Measurements from ENCODE around the gene CLEC16A. TPM values are rescaled to one million over a fixed set of nuclear protein-coding genes. Genes with fewer than 3 reads are reported as not detected.

Gene CLEC16A
- total and polyA plus RNA-seq, 2 donors (not counting 1 experiment from before 2014, with no cell fraction given) = 21.9 to 79.5 TPM

- no peaks in the 10 kb centered on the region for H3K4me1 ChIP-seq (ENCODE audit: control insufficient read depth in 2 of 2, insufficient read depth in 2 of 2, low read length in 2 of 2)
- H4K20me1 ChIP-seq (ENCODE audit: control insufficient read depth, insufficient read depth, low read length, poor library complexity, severe bottlenecking) = no peaks in the 10 kb centered on the region
- WGBS (ENCODE audit: insufficient coverage) = 91% methylated on average over 3 of the region's 4 CpGs
- H3K27me3 ChIP-seq (replicated peaks in 1 of 4; ENCODE audit: control extremely low read depth in 1 of 4, control insufficient read depth in 3 of 4, insufficient read depth in 4 of 4, low read length in 3 of 4) = no peaks in the 10 kb centered on the region
- DNase-seq (no peak), ATAC-seq (ENCODE audit: low read depth) (no peak)
- intact Hi-C loops (cut with micrococcal nuclease) = no loop called here
- no peak overlapping the region for H3K4me2 ChIP-seq (replicated peaks; ENCODE audit: low read depth, low read length, poor library complexity, severe bottlenecking)
- peaks cover 6% of the 10 kb centered on the region for H3K79me2 ChIP-seq (ENCODE audit: control insufficient read depth, insufficient read depth, low read length)
- Mint-ChIP-seq H3K27me3 (no peaks in the 10 kb centered on the region), H3K27ac (no peak overlapping the region), H3K4me3 (no peak overlapping the region), H3K9me3 (ENCODE audit: insufficient read depth) (no peaks in the 10 kb centered on the region), H3K4me1 (peaks cover 9% of the 10 kb centered on the region)
- H3K27ac ChIP-seq (ENCODE audit: low read length in 2 of 2) = no peak overlapping the region
- H2AFZ ChIP-seq (ENCODE audit: insufficient read depth, low read depth, low read length, poor library complexity, severe bottlenecking) = no peak overlapping the region
- CTCF ChIA-PET = no interaction called here
- H3K9me3 ChIP-seq (ENCODE audit: control extremely low read depth in 1 of 3, control insufficient read depth in 2 of 3, insufficient read depth in 1 of 3, low read length in 2 of 3) = peaks cover 0 to 11% (median 4%) of the 10 kb centered on the region in 3 donors
- no peak for TF ChIP-seq EZH2 (IDR thresholded peaks at IDR 0.05; ENCODE audit: borderline replicate concordance, insufficient read depth, low read depth, low read length, poor library complexity, severe bottlenecking)
- TF ChIP-seq, protein P1, sequence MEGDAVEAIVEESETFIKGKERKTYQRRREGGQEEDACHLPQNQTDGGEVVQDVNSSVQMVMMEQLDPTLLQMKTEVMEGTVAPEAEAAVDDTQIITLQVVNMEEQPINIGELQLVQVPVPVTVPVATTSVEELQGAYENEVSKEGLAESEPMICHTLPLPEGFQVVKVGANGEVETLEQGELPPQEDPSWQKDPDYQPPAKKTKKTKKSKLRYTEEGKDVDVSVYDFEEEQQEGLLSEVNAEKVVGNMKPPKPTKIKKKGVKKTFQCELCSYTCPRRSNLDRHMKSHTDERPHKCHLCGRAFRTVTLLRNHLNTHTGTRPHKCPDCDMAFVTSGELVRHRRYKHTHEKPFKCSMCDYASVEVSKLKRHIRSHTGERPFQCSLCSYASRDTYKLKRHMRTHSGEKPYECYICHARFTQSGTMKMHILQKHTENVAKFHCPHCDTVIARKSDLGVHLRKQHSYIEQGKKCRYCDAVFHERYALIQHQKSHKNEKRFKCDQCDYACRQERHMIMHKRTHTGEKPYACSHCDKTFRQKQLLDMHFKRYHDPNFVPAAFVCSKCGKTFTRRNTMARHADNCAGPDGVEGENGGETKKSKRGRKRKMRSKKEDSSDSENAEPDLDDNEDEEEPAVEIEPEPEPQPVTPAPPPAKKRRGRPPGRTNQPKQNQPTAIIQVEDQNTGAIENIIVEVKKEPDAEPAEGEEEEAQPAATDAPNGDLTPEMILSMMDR (IDR thresholded peaks at IDR 0.05) = no peak
- peaks cover 0 to 18% of the 10 kb centered on the region in 2 experiments for H3K36me3 ChIP-seq (replicated peaks in 1 of 2; ENCODE audit: control extremely low read depth in 1 of 2, control insufficient read depth in 1 of 2, extremely low read depth in 1 of 2, insufficient read depth in 2 of 2, low read length in 1 of 2)
- no peak overlapping the region for H3K4me3 ChIP-seq (ENCODE audit: control extremely low read depth in 1 of 5, extremely low read depth in 1 of 5, insufficient read depth in 1 of 5, low read depth in 2 of 5, low read length in 4 of 5)
- POLR2A ChIA-PET = no interaction called here
- H3K9ac ChIP-seq (ENCODE audit: low read length) = no peak overlapping the region
Observed at GRCh38 chr16:11112723-11113348, 168.5 kb downstream of the CLEC16A start.

- no peak overlapping the region for H3K27ac ChIP-seq (ENCODE audit: low read length in 2 of 2)
- H2AFZ ChIP-seq (ENCODE audit: insufficient read depth, low read depth, low read length, poor library complexity, severe bottlenecking) = no peak overlapping the region
- H3K9ac ChIP-seq (ENCODE audit: low read length) = no peak overlapping the region
- Mint-ChIP-seq H3K27ac (no peak overlapping the region), H3K4me3 (no peak overlapping the region), H3K4me1 (peaks cover 9% of the 10 kb centered on the region), H3K9me3 (ENCODE audit: insufficient read depth) (no peaks in the 10 kb centered on the region), H3K27me3 (no peaks in the 10 kb centered on the region)
- CTCF ChIA-PET = no interaction called here
- no peaks in the 10 kb centered on the region for H3K27me3 ChIP-seq (replicated peaks in 1 of 4; ENCODE audit: control extremely low read depth in 1 of 4, control insufficient read depth in 3 of 4, insufficient read depth in 4 of 4, low read length in 3 of 4)
- H3K4me2 ChIP-seq (replicated peaks; ENCODE audit: low read depth, low read length, poor library complexity, severe bottlenecking) = no peak overlapping the region
- H3K4me3 ChIP-seq (ENCODE audit: control extremely low read depth in 1 of 5, extremely low read depth in 1 of 5, insufficient read depth in 1 of 5, low read depth in 2 of 5, low read length in 4 of 5) = no peak overlapping the region
- peaks cover 0 to 15% of the 10 kb centered on the region in 2 experiments for H3K36me3 ChIP-seq (replicated peaks in 1 of 2; ENCODE audit: control extremely low read depth in 1 of 2, control insufficient read depth in 1 of 2, extremely low read depth in 1 of 2, insufficient read depth in 2 of 2, low read length in 1 of 2)
- 87% methylated on average over 15 of the region's 15 CpGs for WGBS (ENCODE audit: insufficient coverage)
- POLR2A ChIA-PET = no interaction called here
- no peaks in the 10 kb centered on the region for H4K20me1 ChIP-seq (ENCODE audit: control insufficient read depth, insufficient read depth, low read length, poor library complexity, severe bottlenecking)
- no peaks in the 10 kb centered on the region for H3K4me1 ChIP-seq (ENCODE audit: control insufficient read depth in 2 of 2, insufficient read depth in 2 of 2, low read length in 2 of 2)
- peaks cover 0 to 11% (median 4%) of the 10 kb centered on the region in 3 donors for H3K9me3 ChIP-seq (ENCODE audit: control extremely low read depth in 1 of 3, control insufficient read depth in 2 of 3, insufficient read depth in 1 of 3, low read length in 2 of 3)
- no peak for DNase-seq
- no peak for ATAC-seq (ENCODE audit: low read depth)
- no peaks in the 10 kb centered on the region for H3K79me2 ChIP-seq (ENCODE audit: control insufficient read depth, insufficient read depth, low read length)
- intact Hi-C loops (cut with micrococcal nuclease) = no loop called here
- no peak for TF ChIP-seq EZH2 (IDR thresholded peaks at IDR 0.05; ENCODE audit: borderline replicate concordance, insufficient read depth, low read depth, low read length, poor library complexity, severe bottlenecking)
- TF ChIP-seq, protein P1 (IDR thresholded peaks at IDR 0.05) = no peak
Observed at GRCh38 chr16:11114366-11115164, 170.2 kb downstream of the CLEC16A start.
